IMR-90 (cell line): ENCODE measurements around the gene TRAPPC10.

Source experiments
- CTCF ChIP-seq: conservative IDR thresholded peaks from 2 replicates; pipeline ENCODE4 v1.5.1; 2012; ENCODE audit warnings: mild to moderate bottlenecking, low read depth, low read length, improper control_type of control experiment
- POLR2A ChIP-seq: IDR thresholded peaks from 2 replicates; pipeline ENCODE4 v1.6.1; 2012; ENCODE audit warnings: mild to moderate bottlenecking, low read depth, low read length

GRCh38 chr21:44006017-44006619, 6.0 kb upstream of the TRAPPC10 start:
- no peak for TF ChIP-seq CTCF
- TF ChIP-seq POLR2A, result no peak
